ENCODE measurements around the gene KHDC1L. TPM values are rescaled to one million over a fixed set of nuclear protein-coding genes. Genes with fewer than 3 reads are reported as not detected.
"Not testable (repeated sequence)": the region's sequence is repeated elsewhere in the genome, so short reads cannot be mapped to it uniquely, and the experiment has no call there.

KHDC1L gene
- not detected for total RNA-seq

- no peak for DNase-seq (ENCODE audit: low spot score)
Measured at GRCh38 chr6:73225396-73225795, at the start of gene KHDC1L. TSS of gene KHDC1L (minus strand) at chr6:73225496. CDS start at chr6:73225408, 88 bp downstream.

DNA sequence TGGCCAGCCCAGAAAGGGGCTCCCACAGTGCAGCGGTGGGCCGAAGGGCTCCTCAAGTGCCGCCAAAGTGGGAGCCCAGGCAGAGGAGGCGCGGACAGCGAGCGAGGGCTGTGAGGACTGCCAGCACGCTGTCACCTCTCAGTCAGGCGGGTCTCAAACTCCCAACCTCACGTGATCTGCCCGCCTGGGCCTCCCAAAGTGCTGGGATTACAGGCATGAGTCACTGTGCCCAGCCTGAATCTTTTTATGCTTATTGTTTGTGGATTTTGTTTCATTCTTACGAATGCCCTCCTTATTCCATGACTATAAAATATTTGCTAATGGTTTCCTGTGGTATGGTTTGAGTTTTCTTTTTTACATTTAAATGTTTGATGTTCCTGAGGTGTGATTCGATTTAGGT is 44.0 kb upstream of the KHDC1L start:
- not testable (repeated sequence) for DNase-seq (ENCODE audit: low spot score)

DNA sequence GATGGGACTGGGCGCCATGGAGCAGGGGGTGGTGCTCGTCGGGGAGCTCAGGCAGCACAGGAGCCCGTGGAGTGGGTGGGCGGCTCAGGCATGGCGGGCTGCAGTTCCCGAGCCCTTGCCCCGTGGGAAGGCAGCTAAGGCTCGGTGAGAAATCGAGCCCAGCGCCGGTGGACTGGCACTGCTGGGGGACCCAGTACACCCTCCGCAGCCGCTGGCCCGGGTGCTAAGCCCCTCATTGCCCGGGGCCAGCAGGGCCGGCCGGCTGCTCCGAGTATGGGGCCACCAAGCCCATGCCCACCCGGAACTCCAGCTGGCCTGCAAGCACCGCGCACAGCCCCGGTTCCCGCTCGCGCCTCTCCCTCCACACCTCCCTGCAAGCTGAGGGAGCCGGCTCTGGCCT is 43.6 kb upstream of the KHDC1L start:
- DNase-seq (ENCODE audit: low spot score): not testable (repeated sequence)

DNA sequence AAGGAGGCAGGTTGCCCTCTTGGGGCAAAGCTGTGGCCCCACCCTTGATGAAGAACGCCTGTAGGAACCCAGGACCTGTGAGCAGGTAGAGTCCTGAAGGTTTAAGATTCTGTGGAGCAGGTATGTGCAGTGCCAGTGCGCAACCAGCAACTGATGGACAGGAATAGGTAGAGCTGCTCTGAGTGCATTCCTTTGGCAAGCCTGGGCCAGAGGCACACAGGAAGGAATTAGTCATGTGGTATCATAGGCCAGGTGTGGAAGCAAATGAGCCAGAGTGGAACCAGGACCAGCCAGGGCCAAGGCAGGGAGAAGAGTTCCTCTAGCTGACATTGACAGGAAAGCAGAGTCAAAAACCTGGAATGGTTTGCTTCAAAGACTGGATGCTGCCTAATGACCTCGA is 39.1 kb upstream of the KHDC1L start:
- peak; percentile 54 for DNase-seq (ENCODE audit: low spot score)

- DNase-seq (ENCODE audit: low spot score): no peak
Measured at GRCh38 chr6:73263570-73263909, 38.2 kb upstream of the KHDC1L start.

DNA sequence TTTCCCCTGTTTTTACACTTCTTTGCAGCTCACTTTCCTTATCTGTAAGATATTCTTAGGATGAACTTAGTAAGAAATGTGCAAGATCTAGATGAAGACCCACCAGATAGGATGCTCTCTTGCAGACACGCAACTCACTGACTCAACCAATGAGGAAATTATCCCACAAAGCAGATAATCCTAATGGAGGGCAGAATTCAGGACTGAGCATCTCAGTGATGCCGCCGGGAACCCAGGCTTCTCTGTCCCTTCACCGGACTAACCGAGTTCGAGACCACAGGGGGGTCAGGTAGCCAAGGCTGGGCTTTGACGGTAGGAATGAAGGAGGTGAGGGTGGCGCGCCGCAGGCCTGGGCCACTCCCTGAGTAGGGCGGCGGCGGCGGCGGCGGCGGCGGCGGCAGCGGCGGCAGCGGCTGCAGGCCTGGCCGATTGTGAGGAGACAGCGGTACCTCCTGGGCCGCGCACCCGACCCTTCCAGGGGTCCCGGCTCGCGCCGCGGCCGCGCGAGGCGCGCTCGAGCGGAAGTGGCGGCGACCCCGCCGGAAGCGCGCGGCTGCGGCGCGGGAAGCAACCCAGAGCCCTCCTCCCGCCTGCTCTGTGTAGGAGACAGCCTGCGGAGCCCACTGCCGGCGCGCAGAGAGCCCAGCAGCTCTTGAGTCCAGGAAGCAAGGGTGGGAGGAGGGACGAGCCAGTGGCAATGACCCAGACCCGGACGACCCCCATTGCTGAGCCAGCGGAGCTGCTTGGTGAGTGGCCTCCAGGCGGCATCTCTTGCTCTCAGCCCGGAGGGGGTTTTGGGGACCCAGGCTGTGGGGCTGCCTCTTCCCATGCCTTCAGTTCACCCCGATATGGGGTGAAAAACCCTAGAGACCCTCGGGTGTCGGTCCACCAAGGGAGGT is 37.6 kb upstream of the KHDC1L start, which contains the start of gene KHDC1:
KHDC1 (minus strand) TSS at position 526 of the 899 bp plus-strand sequence. CDS start 20,679 bp downstream, outside the sequence.
- peak; percentile 45 for DNase-seq (ENCODE audit: low spot score)

DNA sequence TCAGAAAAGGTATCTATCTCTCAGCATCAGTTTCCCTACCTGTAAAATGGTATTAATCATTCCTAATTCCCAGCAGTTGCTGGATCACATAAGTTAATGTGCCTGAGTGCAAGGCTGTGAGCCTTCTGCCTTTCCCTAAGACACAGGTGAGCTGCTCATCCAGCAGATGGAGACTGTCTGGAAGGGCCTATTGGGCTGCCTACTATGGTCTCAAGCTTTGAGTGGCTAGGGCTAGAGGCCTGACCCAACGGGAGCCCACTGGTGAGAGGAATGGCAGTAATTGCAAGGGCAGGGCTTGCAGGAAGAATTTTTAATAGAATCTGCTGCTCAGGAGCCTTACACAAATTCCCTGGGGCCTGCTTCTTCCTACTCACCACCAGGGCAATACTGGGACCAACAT is 33.4 kb upstream of the KHDC1L start:
- DNase-seq (ENCODE audit: low spot score): no peak

DNA sequence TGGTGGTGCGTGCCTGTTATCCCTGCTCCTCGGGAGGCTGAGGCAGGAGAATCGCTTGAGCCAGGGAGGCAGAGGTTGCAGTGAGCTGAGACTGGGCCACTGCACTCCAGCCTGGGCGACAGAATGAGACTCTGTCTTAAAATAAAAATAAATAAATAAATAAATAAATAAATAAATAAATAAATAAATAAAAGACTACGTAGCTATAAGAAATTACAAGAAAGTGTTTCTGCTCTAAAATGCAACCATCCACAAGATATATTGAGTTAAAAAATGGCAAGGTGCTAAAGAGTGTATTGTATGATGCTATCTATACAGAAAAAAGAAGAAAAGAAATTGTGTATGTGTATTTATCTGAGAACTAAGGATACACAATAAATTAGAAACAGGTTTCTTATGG is 29.0 kb upstream of the KHDC1L start:
- not testable (repeated sequence) for DNase-seq (ENCODE audit: low spot score)

GRCh38 chr6:73252703-73253102 is 27.4 kb upstream of the KHDC1L start:
- DNase-seq (ENCODE audit: low spot score): no peak

- DNase-seq (ENCODE audit: low spot score): no peak
Measured at GRCh38 chr6:73250016-73250415, 24.7 kb upstream of the KHDC1L start.

GRCh38 chr6:73248192-73248903 is 23.1 kb upstream of the KHDC1L start:
- DNase-seq (ENCODE audit: low spot score): no peak

DNA sequence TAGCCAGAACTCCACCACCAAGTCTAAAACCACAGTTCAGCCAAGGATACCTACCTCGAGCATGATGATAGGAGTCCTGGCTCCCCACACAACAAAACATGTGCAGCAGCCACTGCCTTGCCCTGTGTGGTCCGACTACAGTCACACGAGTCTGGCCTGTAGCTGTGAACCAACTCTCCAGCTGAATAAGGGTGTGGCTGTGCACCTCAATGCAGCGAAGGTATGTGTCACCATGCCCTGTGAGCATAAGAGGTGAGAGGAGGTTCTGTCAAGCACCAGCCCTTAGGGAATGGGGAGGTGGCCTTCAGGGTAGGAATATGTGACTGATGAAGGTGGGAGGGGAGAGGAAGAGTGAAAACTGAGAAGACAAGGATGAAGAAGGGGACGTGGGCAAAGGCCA is 16.7 kb upstream of the KHDC1L start:
- DNase-seq (ENCODE audit: low spot score): no peak

- DNase-seq (ENCODE audit: low spot score): no peak
Measured at GRCh38 chr6:73240730-73241129, 15.4 kb upstream of the KHDC1L start.

DNA sequence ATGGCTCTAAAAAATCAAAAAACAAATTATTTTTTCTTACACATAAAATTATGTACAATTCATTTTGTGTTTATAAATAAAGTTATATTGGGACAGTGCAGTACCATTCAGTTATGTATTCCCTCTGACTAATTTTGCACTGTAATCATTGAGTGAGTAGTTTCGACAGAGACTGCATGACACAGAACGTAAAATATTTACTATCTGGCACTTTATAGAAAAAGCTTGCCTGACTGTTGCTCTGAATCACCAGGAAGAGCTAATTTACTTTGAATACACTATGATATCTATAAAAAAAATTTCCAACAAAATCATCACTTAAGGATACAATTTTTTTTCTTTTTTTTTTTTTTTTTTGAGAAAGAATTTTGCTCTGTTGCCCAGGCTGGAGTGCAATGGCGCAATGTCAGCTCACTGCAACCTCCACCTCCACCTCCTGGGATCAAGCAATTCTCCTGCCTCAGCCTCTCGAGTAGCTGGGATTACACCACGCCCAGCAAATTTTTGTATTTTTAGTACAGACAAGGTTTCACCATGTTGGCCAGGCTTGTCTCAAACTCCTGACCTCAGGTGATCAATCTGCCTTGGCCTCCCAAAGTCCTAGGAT is 11.0 kb upstream of the KHDC1L start:
- no peak for DNase-seq (ENCODE audit: low spot score)

DNA sequence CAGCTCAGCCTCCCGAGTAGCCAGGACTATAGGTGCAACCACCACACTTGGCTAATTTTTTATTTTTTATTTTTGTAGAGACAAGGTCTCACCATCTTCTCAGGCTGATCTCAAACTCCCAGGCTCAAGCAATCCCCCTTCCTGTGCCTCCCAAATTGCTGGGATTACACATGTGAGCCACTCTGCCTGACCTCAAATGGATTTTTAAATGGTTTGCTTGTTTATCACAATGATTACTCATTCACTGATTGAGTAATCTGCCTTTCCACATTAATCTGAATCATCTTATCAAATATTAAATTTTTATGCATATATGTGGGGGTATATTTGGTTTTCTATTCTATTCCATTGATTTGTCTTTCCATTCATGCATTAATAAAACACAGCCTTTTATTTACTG is 9.4 kb upstream of the KHDC1L start:
- DNase-seq (ENCODE audit: low spot score): no peak

- DNase-seq (ENCODE audit: low spot score): not testable (repeated sequence)
Measured at GRCh38 chr6:73233971-73234370, 8.7 kb upstream of the KHDC1L start.

- no peak for DNase-seq (ENCODE audit: low spot score)
Measured at GRCh38 chr6:73233048-73233447, 7.8 kb upstream of the KHDC1L start.

GRCh38 chr6:73231986-73232391 is 6.7 kb upstream of the KHDC1L start:
- no peak for DNase-seq (ENCODE audit: low spot score)

DNA sequence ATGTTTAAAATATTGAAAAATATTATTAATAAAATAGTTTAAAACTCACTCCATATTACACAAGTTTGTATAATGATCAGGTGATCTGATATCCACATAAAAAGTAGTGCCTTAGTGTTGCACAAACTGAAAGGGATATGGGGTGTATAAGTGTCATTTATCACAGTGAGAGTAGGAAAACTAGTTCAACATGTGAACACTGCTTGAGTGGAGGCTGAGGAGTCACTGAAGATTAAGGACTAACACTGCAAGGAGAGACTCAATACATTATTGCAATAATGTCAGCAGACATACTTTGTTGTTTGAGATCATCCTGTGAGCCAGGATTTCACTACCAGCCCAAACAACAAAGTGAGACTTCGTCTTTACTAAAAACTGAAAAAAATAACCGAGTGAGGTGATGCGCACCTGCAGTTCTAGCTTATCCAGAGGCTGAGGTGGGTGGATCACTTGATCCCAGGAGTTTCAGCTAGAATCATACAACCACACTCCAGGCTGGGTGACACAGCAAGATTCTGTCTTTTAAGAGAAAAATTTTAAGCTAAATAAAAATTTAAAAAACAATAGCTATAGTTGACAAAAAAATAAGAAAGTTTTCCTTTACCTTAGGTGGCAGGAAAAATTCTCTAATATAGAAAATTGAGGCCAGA is 2.4 kb upstream of the KHDC1L start:
- no peak for DNase-seq (ENCODE audit: low spot score)

- no peak for DNase-seq (ENCODE audit: low spot score)
Measured at GRCh38 chr6:73216859-73217258, 8.4 kb downstream of the KHDC1L start.

DNA sequence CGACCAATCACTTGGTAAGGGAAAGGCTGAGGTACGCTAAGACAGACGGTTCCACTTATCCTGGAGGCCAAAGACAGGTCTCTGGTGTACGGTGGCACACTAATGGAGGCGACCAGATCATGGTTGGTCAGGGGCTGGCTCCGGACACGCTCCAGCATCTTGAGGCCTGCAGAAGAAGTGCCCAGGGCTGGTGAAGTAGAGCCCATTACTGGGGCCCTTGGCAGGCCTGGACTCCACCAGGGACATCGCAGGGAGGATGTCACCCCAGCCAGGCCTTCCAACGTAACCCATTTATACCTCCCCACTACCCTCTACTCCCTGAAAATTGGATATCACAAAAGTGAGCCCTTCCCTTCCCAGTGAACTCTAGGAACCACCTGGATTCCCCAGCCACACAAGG is 16.2 kb downstream of the KHDC1L start:
- no peak for DNase-seq (ENCODE audit: low spot score)

GRCh38 chr6:73207221-73207837 is 18.0 kb downstream of the KHDC1L start:
- DNase-seq (ENCODE audit: low spot score): no peak
